NCI-H1092 treated with DMSO at 0.1 percent for 48 hours (cell line): ENCODE data around the gene BRME1.

Source experiments
- DNase-seq: peaks from one replicate; lab custom pipeline; 2025; lab: John Stamatoyannopoulos, UW

BRME1 gene

GRCh38 chr19:13905634-13906520 lies at the start of gene BRME1, which contains the start of gene CC2D1A:
Gene BRME1, minus strand, starts transcription at chr19:13906117. Its CDS starts 1,225 bp downstream, at chr19:13904892.
Gene CC2D1A, plus strand, starts transcription at chr19:13906201. Its CDS starts 241 bp downstream, at chr19:13906442.
- DNase-seq, result peak; percentile 85

GRCh38 chr19:13954185-13954584 lies 48.3 kb upstream of the BRME1 start:
- DNase-seq, result no peak

GRCh38 chr19:13952931-13953531 lies 47.1 kb upstream of the BRME1 start:
- no peak for DNase-seq

DNA sequence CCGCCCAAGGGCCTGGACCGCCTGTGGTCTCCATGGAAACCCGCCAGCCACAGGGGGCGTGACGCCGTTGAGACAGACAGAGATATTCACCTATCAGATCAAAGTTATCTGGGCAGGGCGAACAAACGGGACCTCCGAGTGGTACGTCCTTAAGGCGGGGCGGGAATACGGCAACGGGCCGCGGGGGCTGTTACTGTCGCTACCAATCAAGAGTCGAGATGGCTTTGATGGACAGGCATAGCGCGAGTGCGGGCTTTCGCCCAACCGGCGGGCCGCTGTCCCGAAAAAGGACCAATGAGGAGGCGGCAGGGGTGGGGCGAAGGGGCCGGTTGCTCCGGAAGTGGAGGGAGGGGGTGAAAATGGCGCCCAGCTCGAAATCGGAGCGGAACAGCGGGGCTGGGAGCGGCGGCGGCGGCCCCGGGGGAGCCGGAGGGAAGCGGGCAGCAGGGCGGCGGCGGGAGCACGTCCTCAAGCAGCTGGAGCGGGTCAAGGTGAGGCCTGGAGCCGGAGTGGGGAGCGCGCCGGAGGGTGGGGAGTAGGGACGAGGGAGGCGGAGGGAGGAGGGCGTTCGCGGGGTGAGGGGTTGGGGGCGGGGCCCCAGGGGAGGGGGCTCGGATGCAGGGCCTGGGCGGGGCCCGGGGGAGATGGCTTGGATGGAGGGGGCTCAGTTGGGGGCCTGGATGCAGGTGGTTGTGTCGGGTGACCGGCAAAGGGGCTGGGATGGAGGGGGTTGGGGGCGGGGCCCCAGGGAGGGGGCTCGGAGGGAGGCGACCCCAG lies 46.4 kb upstream of the BRME1 start, which contains the start of gene DCAF15:
Gene DCAF15 (plus strand): TSS at position 356 of the 777 bp plus-strand sequence. CDS start 4 bp downstream, at position 360.
- DNase-seq, result peak; percentile 99

GRCh38 chr19:13951799-13952153 lies 45.9 kb upstream of the BRME1 start:
- no peak for DNase-seq

DNA sequence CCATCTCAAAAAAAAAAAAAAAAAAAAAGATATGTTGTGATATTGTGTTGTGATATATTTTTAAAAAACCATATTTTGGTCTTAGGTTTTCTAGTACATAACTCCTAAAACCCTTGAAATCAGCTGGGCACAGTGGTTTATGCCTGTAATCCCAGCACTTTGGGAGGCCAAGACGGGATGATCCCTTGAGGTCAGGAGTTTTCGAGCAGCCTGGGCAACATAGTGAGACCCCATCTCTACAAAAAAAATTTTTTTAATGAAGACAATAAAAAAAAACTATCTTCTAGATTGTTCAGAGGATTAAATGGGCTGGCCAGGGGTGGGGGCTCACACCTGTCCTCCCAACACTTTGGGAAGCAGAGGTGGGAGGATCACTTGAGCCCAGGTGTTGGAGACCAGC lies 45.1 kb upstream of the BRME1 start:
- DNase-seq, result no peak

GRCh38 chr19:13946414-13946813 lies 40.5 kb upstream of the BRME1 start:
- no peak for DNase-seq

- no peak for DNase-seq
Measured at GRCh38 chr19:13942023-13942684, 36.2 kb upstream of the BRME1 start.

GRCh38 chr19:13938301-13939064 lies 32.6 kb upstream of the BRME1 start, which contains the start of gene PODNL1:
Gene PODNL1, minus strand, starts transcription at chr19:13938417. Its CDS starts 236 bp downstream, at chr19:13938181.
- no peak for DNase-seq

GRCh38 chr19:13937479-13938300 lies 31.8 kb upstream of the BRME1 start:
- DNase-seq, result no peak

DNA sequence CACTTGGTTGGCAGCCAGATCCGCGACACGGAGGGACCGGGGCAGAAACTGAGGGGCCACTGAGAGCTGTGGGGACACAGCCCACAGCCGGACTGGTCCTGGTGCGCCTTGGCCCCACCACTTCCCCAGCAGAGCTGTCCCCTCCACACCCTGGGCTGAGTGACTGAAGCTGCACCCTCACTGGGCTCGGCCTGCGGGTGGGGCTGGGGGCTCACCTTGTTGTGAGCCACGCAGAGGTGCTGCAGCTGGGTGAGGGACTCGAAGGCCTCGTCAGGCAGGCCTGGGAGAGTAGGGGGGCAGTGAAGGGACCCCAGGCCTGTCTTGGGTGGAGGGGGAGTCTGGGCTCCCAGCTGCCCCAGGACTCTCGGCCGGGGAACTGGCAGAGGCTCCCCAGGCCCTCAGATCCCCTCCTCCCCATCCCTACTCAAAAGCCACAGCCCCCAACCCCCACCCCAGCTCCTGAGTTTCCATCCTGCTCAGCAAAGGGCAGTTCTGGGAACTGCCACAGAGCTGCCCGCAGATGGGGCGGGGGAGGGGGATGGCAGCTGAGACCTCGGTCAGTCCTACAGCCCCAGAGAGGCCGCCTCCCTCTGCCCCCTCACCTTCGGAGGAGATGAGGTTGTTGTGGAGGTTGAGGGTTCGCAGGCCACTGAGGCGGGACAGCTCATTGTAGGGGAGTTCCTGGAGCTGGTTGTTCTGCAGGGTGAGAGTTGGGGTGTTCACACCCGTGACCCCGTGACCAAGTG lies 30.0 kb upstream of the BRME1 start:
- DNase-seq, result no peak

- no peak for DNase-seq
Measured at GRCh38 chr19:13934785-13935109, 28.8 kb upstream of the BRME1 start.

- DNase-seq, result no peak
Measured at GRCh38 chr19:13932911-13933393, 27.0 kb upstream of the BRME1 start.

DNA sequence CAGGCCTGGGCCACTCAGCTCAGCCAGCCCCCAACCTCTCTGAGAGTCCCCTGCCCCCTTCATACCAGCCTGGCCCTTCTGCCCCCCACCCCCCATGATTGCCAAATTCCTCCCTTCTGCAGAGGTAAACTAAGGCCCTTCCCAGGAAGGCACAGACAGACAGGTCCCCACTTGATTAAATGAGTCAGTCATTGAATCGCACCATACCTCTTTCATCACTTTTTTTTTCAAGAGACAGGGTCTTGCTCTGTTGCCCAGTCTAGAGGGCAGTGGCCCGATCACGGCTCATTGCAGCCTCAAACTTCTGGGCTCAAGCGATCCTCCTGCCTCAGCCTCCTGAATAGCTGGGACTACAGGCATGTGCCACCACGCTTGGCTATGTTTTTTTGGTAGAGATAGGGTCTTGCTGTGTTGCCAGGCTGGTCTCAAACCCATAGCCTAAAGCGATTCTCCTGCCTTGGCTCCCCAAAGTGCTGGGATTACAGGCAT lies 26.3 kb upstream of the BRME1 start:
- DNase-seq, result no peak

- DNase-seq, result no peak
Measured at GRCh38 chr19:13931391-13932148, 25.7 kb upstream of the BRME1 start.

- no peak for DNase-seq
Measured at GRCh38 chr19:13930402-13930801, 24.5 kb upstream of the BRME1 start.

DNA sequence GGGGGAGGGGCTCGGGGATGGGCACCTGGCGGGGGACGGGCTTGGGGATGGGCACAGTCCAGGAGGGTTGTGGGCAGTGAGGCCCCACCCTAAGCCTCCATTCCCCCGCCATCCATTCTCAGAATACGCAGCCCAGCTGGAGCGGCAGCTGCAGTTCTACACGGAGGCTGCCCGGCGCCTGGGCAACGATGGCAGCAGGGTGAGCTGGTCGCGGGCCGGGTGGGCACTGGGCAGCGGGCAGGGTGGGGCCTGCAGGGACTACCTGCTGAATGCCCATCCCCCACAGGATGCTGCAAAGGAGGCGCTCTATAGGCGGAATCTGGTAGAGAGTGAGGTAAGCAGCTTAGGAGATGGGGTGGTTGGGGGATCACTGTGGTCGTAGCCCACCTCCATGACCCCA lies 24.0 kb upstream of the BRME1 start:
- DNase-seq, result no peak

DNA sequence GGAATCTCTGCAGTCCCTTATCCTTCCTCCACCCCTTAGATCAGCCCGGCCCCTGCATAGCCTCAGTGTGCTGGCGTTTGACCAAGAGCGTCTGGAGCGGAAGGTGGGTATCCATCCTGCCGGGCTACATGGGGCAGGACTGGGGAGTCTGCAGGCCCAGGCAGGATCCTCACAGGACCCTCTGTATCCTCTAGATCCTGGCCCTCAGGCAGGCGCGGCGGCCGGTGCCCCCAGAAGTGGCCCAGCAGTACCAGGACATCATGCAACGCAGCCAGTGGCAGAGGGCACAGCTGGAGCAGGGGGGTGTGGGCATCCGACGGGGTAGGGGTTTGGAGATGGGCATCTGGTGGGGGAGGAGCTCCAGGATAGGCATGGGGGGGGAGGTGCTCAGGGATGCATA lies 23.4 kb upstream of the BRME1 start:
- no peak for DNase-seq
